ENCODE measurements around the gene FAAH.

FAAH gene

DNA sequence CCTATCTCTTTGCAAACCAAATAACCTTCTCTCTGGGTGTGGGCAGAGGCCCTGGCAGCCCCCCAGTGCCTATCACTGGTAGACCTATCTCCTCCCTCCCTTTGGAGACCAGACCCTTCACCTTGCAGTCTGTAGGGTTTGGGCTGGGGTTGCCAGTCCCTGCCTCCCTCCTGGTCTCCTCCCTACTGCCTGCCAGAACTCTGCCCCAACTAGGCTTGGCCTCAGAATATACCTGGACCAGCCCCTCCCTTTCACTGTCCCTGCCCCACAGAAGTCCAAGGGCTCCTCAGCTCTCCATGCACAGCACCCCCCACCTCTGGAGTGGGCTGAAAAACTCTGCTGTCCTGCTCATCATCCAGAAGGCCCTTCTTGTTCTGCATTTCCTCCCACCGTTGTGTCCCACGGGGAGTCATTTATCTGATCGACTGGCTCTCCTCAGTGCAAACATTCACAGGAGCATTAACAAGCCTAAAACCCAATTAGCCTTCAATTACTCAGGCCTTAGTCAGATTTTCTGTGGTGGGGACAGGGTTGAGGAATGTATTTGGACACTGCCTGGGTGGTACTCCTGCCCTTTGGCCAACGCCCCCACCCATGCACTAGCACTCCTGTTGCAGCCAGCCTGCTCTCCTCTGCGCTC is 67.8 kb downstream of the FAAH start:
- Histone ChIP-seq H3K36me3 (ENCODE audit: control insufficient read depth, insufficient read depth, low read length) (no peaks in the 10 kb centered on the region), H3K4me3 (ENCODE audit: low read depth, low read length) (no peak overlapping the region), H3K27me3 (ENCODE audit: control insufficient read depth, insufficient read depth, low read length) (peaks cover 90% of the 10 kb centered on the region), H3K27ac (ENCODE audit: low read depth, low read length) (no peak overlapping the region), H3K9ac (ENCODE audit: low read depth, low read length) (no peak overlapping the region), H3K4me1 (ENCODE audit: control insufficient read depth, insufficient read depth, low read length) (peaks cover 39% of the 10 kb centered on the region), H3K9me3 (ENCODE audit: control insufficient read depth, insufficient read depth, low read length) (no peaks in the 10 kb centered on the region)

Measured in HUES48 (cell line).